ENCODE data around the gene ANKRD34A. TPM values are rescaled to one million over a fixed set of nuclear protein-coding genes. Genes with fewer than 3 reads are reported as not detected.

The ANKRD34A gene
- total RNA-seq, 1 experiment from 2014 or later, result 2.8 TPM

DNA sequence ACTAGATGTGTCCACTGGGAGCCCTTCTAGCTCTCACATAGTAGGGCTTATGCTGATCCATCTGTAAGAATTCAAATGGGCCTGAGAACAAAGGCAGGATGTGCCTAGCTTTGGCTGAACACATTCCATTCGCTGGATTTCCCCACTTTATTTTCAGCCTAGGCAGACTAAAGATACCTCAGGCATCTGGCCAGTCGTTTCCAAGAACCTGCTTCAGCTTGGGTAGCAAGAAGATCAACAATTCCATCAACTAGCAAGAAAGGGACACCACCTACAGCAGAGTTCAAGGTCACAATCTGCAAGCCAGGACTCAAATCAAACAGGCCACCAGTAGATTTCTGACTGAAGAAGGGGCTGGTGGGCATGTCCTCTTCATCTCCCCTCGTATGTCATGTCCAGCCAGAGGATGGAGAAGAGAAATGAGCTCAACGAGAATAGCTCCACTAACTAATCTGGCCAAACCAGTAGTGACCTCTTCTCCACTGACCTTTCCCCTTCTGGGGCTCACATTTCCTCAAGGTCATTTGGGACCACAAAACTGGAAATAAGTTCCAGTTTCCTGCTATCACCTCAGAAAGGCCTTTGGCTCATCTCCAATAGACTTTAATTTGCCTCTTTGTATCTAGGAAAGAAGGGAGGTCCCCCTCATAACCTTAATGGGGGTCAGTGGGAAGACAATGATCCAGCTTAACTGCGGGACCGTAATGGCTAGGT, 17.8 kb upstream of the ANKRD34A start:
- DNase-seq, result no peak
- Histone ChIP-seq H2AFZ (ENCODE audit: low read length) (no peak overlapping the region), H3K79me2 (ENCODE audit: low read length) (no peaks in the 10 kb centered on the region), H3K4me1 (ENCODE audit: insufficient read depth, low read length) (peaks cover 64% of the 10 kb centered on the region), H3K27me3 (ENCODE audit: low read length) (no peaks in the 10 kb centered on the region), H4K20me1 (ENCODE audit: low read length) (no peaks in the 10 kb centered on the region), H3K4me3 (ENCODE audit: low read length) (no peak overlapping the region), H3K9me2 (replicated peaks; ENCODE audit: low read length) (no peaks in the 10 kb centered on the region), H3F3A (ENCODE audit: low read length, unreplicated experiment) (no peaks in the 10 kb centered on the region), H3K9me3 (ENCODE audit: low read length) (no peaks in the 10 kb centered on the region), H3K9ac (ENCODE audit: low read length) (no peak overlapping the region), H3K4me2 (ENCODE audit: low read length) (no peak overlapping the region), H3K36me3 (ENCODE audit: low read depth, low read length) (no peaks in the 10 kb centered on the region), H3K27ac (ENCODE audit: low read length) (no peak overlapping the region)
- ChIA-PET CTCF (no interaction called here), POLR2A (ENCODE audit: unreplicated experiment) (interaction anchor here (0.6 kb wide), 1 partner anchor 123 kb away, joined by 4 read pairs; the partner anchor contains the start of gene PIAS3)
- intact Hi-C loops (cut with micrococcal nuclease), result no loop called here
- no peak for ATAC-seq
- TF ChIP-seq, protein P1, sequence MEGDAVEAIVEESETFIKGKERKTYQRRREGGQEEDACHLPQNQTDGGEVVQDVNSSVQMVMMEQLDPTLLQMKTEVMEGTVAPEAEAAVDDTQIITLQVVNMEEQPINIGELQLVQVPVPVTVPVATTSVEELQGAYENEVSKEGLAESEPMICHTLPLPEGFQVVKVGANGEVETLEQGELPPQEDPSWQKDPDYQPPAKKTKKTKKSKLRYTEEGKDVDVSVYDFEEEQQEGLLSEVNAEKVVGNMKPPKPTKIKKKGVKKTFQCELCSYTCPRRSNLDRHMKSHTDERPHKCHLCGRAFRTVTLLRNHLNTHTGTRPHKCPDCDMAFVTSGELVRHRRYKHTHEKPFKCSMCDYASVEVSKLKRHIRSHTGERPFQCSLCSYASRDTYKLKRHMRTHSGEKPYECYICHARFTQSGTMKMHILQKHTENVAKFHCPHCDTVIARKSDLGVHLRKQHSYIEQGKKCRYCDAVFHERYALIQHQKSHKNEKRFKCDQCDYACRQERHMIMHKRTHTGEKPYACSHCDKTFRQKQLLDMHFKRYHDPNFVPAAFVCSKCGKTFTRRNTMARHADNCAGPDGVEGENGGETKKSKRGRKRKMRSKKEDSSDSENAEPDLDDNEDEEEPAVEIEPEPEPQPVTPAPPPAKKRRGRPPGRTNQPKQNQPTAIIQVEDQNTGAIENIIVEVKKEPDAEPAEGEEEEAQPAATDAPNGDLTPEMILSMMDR (conservative IDR thresholded peaks at IDR 0.05; ENCODE audit: low read depth, low read length), result no peak
- TF ChIP-seq EZH2 (IDR thresholded peaks at IDR 0.05; ENCODE audit: low read length, unreplicated experiment) (no peak), EZH2phosphoT487 (IDR thresholded peaks at IDR 0.05; ENCODE audit: borderline replicate concordance, low read length) (no peak)
- BruUV-seq (replicated peaks), result no TSS peak

DNA sequence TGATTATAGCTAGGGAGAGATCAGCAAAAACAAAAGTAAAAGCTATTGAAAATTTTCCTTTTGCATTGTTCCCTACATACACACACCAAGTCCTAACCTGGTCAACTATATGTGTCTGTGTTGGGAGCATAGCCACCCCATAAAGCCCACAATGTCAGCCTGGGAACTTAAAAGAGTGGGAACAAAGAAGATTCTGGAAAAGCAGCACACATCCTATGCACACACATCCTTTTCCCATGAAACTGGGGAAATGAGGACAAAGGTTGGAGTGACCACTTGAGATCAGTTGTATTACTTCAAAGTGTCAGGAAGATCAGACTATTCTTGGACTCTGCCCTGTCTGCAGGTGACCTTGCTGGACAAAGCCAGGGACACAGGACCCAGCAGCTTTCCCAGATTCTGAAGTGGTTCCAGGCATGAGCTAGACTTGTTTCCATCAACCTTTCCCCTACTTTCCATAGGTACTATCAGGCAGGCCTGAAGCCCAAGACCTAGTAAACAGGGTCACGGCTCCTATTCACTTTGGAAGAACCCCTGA, 16.2 kb upstream of the ANKRD34A start:
- Histone ChIP-seq H2AFZ (ENCODE audit: low read length) (no peak overlapping the region), H3K36me3 (ENCODE audit: low read depth, low read length) (no peaks in the 10 kb centered on the region), H3K9me3 (ENCODE audit: low read length) (no peaks in the 10 kb centered on the region), H3K9ac (ENCODE audit: low read length) (no peak overlapping the region), H3K4me1 (ENCODE audit: insufficient read depth, low read length) (peaks cover 57% of the 10 kb centered on the region), H3K79me2 (ENCODE audit: low read length) (no peaks in the 10 kb centered on the region), H3K27ac (ENCODE audit: low read length) (peak overlapping the region; percentile 77; the same call in 1 of the 2 replicates), H4K20me1 (ENCODE audit: low read length) (no peaks in the 10 kb centered on the region), H3K4me3 (ENCODE audit: low read length) (no peak overlapping the region), H3K27me3 (ENCODE audit: low read length) (no peaks in the 10 kb centered on the region), H3K9me2 (replicated peaks; ENCODE audit: low read length) (no peaks in the 10 kb centered on the region), H3K4me2 (ENCODE audit: low read length) (no peak overlapping the region), H3F3A (ENCODE audit: low read length, unreplicated experiment) (no peaks in the 10 kb centered on the region)
- TF ChIP-seq, protein P1 (conservative IDR thresholded peaks at IDR 0.05; ENCODE audit: low read depth, low read length), result no peak
- no peak for TF ChIP-seq EZH2 (IDR thresholded peaks at IDR 0.05; ENCODE audit: low read length, unreplicated experiment)
- TF ChIP-seq EZH2phosphoT487 (IDR thresholded peaks at IDR 0.05; ENCODE audit: borderline replicate concordance, low read length), result no peak
- ATAC-seq, result no peak
- no TSS peak for BruUV-seq (replicated peaks)
- POLR2A ChIA-PET (ENCODE audit: unreplicated experiment), result interaction anchor here (0.6 kb wide), 2 partner anchors 16 to 73 kb away, joined by 3 to 15 read pairs; partner anchors contain the start of gene POLR3GL
- CTCF ChIA-PET, result interaction anchor here (0.9 kb wide), 1 partner anchor 27 kb away, joined by 5 read pairs; no protein-coding TSS in a partner anchor
- no peak for DNase-seq
- intact Hi-C loops (cut with micrococcal nuclease), result no loop called here
